HepG2 (cell line): Measurements from ENCODE around the gene PLA2G4B. TPM values are rescaled to one million over a fixed set of nuclear protein-coding genes. Genes with fewer than 3 reads are reported as not detected.

Source experiments
- ATAC-seq: fragments of 200-7000 bp; cut with Tn5 transposase; 3 replicates; pipeline ENCODE4 v1.9.1; 2020; ENCODE audit warnings: mild to moderate bottlenecking, moderate library complexity
- BruUV-seq: library from RNA; stranded (reverse); fragments of 400-500 nt; replicated peaks from 2 replicates; lab custom pipeline; 2021; lab: Mats Ljungman, UMichigan
- CTCF ChIA-PET: fragments of 300-600 bp; formaldehyde crosslinking; extraction: SDS; loops from one replicate; lab custom pipeline; 2021; ENCODE audit warnings: low total read pairs, inconsistent platforms, low intra/inter-chr PET ratio; lab: Yijun Ruan, JAX
- POLR2A ChIA-PET: fragments of 350-600 bp; sonication (Branson Sonifier 250); formaldehyde crosslinking; loops from one replicate; lab custom pipeline; 2020; ENCODE audit warnings: antibody characterized with exemption, inconsistent platforms; lab: Yijun Ruan, JAX
- DNase-seq: peaks from one replicate; pipeline ENCODE4 v3.0.0-alpha.2; 2015; ENCODE audit warnings: low spot score
- FAIRE-seq: peaks from 3 replicates; lab custom pipeline; 2011; peaks lifted over from hg19 to GRCh38; lab: Jason Lieb, UNC
- H2AFZ ChIP-seq: one replicate; pipeline ENCODE4 v1.6.1; 2011; ENCODE audit warnings: low read length, inconsistent platforms
- H3K27ac ChIP-seq: fragments of 300-600 bp; 3 replicates; pipeline ENCODE4 v1.8.0; 2011; ENCODE audit warnings: mixed run types, mild to moderate bottlenecking, mixed read lengths, low read length, inconsistent platforms; ENCODE audit not compliant: insufficient read depth; ENCODE audit errors: extremely low read length
- H3K27me3 ChIP-seq, 2 experiments: fragments of 200-600 bp in 1 of 2; 2 replicates in 1 of 2; 3 replicates in 1 of 2; pipeline versions ENCODE4 v1.6.0 to v1.8.0; 2011; ENCODE audit warnings: low read length in 2 of 2, mild to moderate bottlenecking in 2 of 2, moderate library complexity in 2 of 2, inconsistent platforms in 1 of 2; ENCODE audit not compliant: insufficient read depth in 2 of 2, control insufficient read depth in 1 of 2
- H3K36me3 ChIP-seq, 2 experiments: fragments of 200-600 bp in 1 of 2; replicated peaks in 1 of 2; 2 replicates in 1 of 2; 3 replicates in 1 of 2; pipeline versions ENCODE4 v1.5.1 to v1.8.0; 2011; ENCODE audit warnings: low read length in 2 of 2, inconsistent platforms in 1 of 2; ENCODE audit not compliant: insufficient read depth in 2 of 2, control insufficient read depth in 1 of 2
- H3K4me1 ChIP-seq: 2 replicates; pipeline ENCODE4 v1.5.1; 2012; ENCODE audit warnings: low read length, inconsistent platforms; ENCODE audit not compliant: insufficient read depth
- H3K4me2 ChIP-seq: 2 replicates; pipeline ENCODE4 v1.6.0; 2011; ENCODE audit warnings: low read depth, low read length, inconsistent platforms
- H3K4me3 ChIP-seq, 3 experiments: fragments of 200-600 bp in 1 of 3; sonication (generic), shearing (Covaris generic) in 1 of 3; replicated peaks in 1 of 3; 2 replicates each; pipeline ENCODE4 v1.5.1; 2011 to 2016; ENCODE audit warnings: low read length in 3 of 3, inconsistent platforms in 2 of 3, low read depth in 2 of 3, mild to moderate bottlenecking in 2 of 3, control low read depth in 1 of 3, mixed read lengths in 1 of 3; ENCODE audit not compliant: insufficient read depth in 1 of 3
- H3K79me2 ChIP-seq: one replicate; pipeline ENCODE4 v1.6.1; 2011; ENCODE audit warnings: low read length, inconsistent platforms; ENCODE audit not compliant: insufficient read depth
- H3K9ac ChIP-seq: 2 replicates; pipeline ENCODE4 v1.6.0; 2011; ENCODE audit warnings: mild to moderate bottlenecking, low read depth, low read length, inconsistent platforms; ENCODE audit not compliant: insufficient read depth
- H3K9me3 ChIP-seq: 2 replicates; pipeline ENCODE4 v1.5.1; 2012; ENCODE audit warnings: mild to moderate bottlenecking, low read length
- H4K20me1 ChIP-seq: 2 replicates; pipeline ENCODE4 v1.6.0; 2011; ENCODE audit warnings: inconsistent platforms, mild to moderate bottlenecking, low read length, moderate library complexity; ENCODE audit not compliant: insufficient read depth
- BORCS8-MEF2B ChIP-seq: sonication (generic); formaldehyde crosslinking; IDR thresholded peaks from 2 replicates; pipeline ENCODE4 v1.8.0; 2022; ENCODE audit warnings: mild to moderate bottlenecking, missing genetic modification reagents
- GATAD1 ChIP-seq: IDR thresholded peaks from 2 replicates; pipeline ENCODE4 v1.6.1; 2016; ENCODE audit warnings: missing genetic modification reagents, missing compliant biosample characterization
- SIX4 ChIP-seq: sonication (generic); formaldehyde crosslinking; IDR thresholded peaks from 2 replicates; pipeline ENCODE4 v1.4.0; 2020; ENCODE audit warnings: missing genetic modification reagents
- TP53 ChIP-seq: sonication (generic); formaldehyde crosslinking; conservative IDR thresholded peaks from 2 replicates; pipeline ENCODE4 v1.4.0; 2020; ENCODE audit warnings: missing genetic modification reagents
- ZFP1 ChIP-seq: IDR thresholded peaks from 2 replicates; pipeline ENCODE4 v1.6.1; 2016
- ZNF17 ChIP-seq: sonication (generic); formaldehyde crosslinking; IDR thresholded peaks from 2 replicates; pipeline ENCODE4 v1.5.0; 2020; ENCODE audit warnings: mild to moderate bottlenecking, missing genetic modification reagents
- ZNF274 ChIP-seq: sonication (generic); formaldehyde crosslinking; IDR thresholded peaks from 2 replicates; pipeline ENCODE4 v1.5.1; 2020; ENCODE audit warnings: mild to moderate bottlenecking, missing genetic modification reagents
- ZNF329 ChIP-seq: sonication (generic); formaldehyde crosslinking; IDR thresholded peaks from 2 replicates; pipeline ENCODE4 v1.9.0; 2021; ENCODE audit warnings: low read depth, mild to moderate bottlenecking, missing genetic modification reagents
- ZNF34 ChIP-seq: sonication (generic); formaldehyde crosslinking; IDR thresholded peaks from 2 replicates; pipeline ENCODE4 v1.4.0; 2020; ENCODE audit warnings: mild to moderate bottlenecking, missing genetic modification reagents, borderline replicate concordance
- ZNF446 ChIP-seq: sonication (generic); formaldehyde crosslinking; IDR thresholded peaks from 2 replicates; pipeline ENCODE4 v1.5.0; 2020; ENCODE audit warnings: mild to moderate bottlenecking, missing genetic modification reagents
- ZNF790 ChIP-seq: sonication (generic); formaldehyde crosslinking; IDR thresholded peaks from 2 replicates; pipeline ENCODE4 v1.8.0; 2022; ENCODE audit warnings: missing genetic modification reagents, mild to moderate bottlenecking, borderline replicate concordance
- ZSCAN22 ChIP-seq: sonication (generic); formaldehyde crosslinking; IDR thresholded peaks from 2 replicates; pipeline ENCODE4 v1.4.0; 2020; ENCODE audit warnings: mild to moderate bottlenecking, missing genetic modification reagents
- WGBS: methylation state at CpG from one replicate; pipeline ENCODE4 v1.1.6; 2017; ENCODE audit warnings: low lambda C conversion rate; 5-methylcytosine and 5-hydroxymethylcytosine counted together
- in situ Hi-C: cut with HindIII; loops from 2 replicates; pipeline ENCODE4 v1.10.0; 2017; ENCODE audit warnings: low pct_unique_long_range_greater_than_20kb; ENCODE audit not compliant: extremely low pct_ligation_motif_present
- intact Hi-C: fragments of 100-400 bp; cut with micrococcal nuclease; formaldehyde crosslinking; loops from one replicate; pipeline ENCODE4 v1.10.0; 2022; ENCODE audit not compliant: unreplicated experiment
- polyA plus RNA-seq, 8 experiments: library from polyadenylated mRNA; depleted of rRNA in 3 of 8; stranded (reverse) in 7 of 8; unstranded in 1 of 8; fragments of >200 nt; fragmentation: Illumina TruSeq in 4 of 8; extraction: Trizol in 4 of 8; gene quantifications; 2 replicates each; pipeline versions ENCODE4 v1.2.1 to v1.2.3, GENCODE V29; 2011 to 2016; ENCODE audit warnings: low read depth in 4 of 8, missing spikeins in 1 of 8, mixed read lengths in 1 of 8; ENCODE audit not compliant: insufficient read depth in 1 of 8
- total RNA-seq, 5 experiments: library from RNA; depleted of rRNA; stranded (reverse); fragments of >200 nt; fragmentation: Illumina TruSeq; extraction: Trizol; gene quantifications; 2 replicates each; pipeline ENCODE4 v1.2.3, GENCODE V29; 2016; ENCODE audit warnings: low read depth in 1 of 5
- TF ChIP-seq, protein P1 (sequence below): sonication (generic); formaldehyde crosslinking; IDR thresholded peaks from 2 replicates; pipeline ENCODE4 v1.4.0; 2020; ENCODE audit warnings: mild to moderate bottlenecking, missing genetic modification reagents
- TF ChIP-seq, protein P2 (sequence below): sonication (generic); formaldehyde crosslinking; IDR thresholded peaks from 2 replicates; pipeline ENCODE4 v1.8.0; 2022; ENCODE audit warnings: mild to moderate bottlenecking, missing genetic modification reagents, moderate library complexity

Gene PLA2G4B
- total and polyA plus RNA-seq, 2 of the 13 experiments (the other 11 are each of a cell fraction or from before 2014, with no cell fraction given): 5.1 to 8.0 TPM

- POLR2A ChIA-PET: no interaction called here
- no TSS peak for BruUV-seq
- Histone ChIP-seq H3K4me3 (no peak overlapping the region), H3K36me3 (no peaks in the 10 kb centered on the region), H3K27ac (no peak overlapping the region), H3K9me3 (no peaks in the 10 kb centered on the region), H3K27me3 (peaks cover 10 to 33% of the 10 kb centered on the region in 2 experiments; a peak in 4 of 5 replicates), H3K79me2 (no peaks in the 10 kb centered on the region), H3K4me1 (peaks cover 12% of the 10 kb centered on the region), H4K20me1 (no peaks in the 10 kb centered on the region; the same call in 1 of the 2 replicates), H3K4me2 (no peak overlapping the region), H2AFZ (no peak overlapping the region), H3K9ac (no peak overlapping the region)
- TF ChIP-seq TP53 (CRISPR knock-in tag): no peak
- no peak for TF ChIP-seq ZNF329 (CRISPR knock-in tag)
- DNase-seq (no peak), FAIRE-seq (no peak), ATAC-seq (no peak)
- intact Hi-C loops: no loop called here
- 60% methylated on average over 1 of the region's 10 CpGs for WGBS
- CTCF ChIA-PET: no interaction called here
- in situ Hi-C loops: no loop called here
Measured at GRCh38 chr15:41853831-41854230, 15.2 kb downstream of the PLA2G4B start.

DNA sequence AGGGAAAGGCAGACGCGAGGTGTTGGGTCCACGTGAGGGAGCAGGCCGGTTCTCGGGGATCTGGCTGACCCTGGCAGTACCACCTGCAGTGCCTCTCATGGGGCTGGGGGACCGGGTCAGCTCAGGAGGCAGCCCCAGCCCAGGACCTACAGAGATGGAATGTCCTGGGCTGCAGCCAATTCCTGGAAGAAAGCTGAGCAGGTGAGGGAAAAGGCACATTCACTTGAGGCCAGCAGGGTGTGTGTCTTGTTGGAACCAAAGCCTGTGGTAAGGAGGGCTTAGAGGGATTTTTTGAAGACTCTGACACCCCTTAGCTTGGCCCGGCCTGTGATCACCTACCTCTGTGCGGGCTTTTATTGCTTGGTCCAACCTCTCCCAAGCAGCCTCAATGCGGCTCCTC is 15.8 kb downstream of the PLA2G4B start:
- in situ Hi-C loops: no loop called here
- Histone ChIP-seq H3K4me2 (no peak overlapping the region), H3K27ac (no peak overlapping the region), H3K79me2 (no peaks in the 10 kb centered on the region), H3K36me3 (no peaks in the 10 kb centered on the region), H3K4me1 (peaks cover 17% of the 10 kb centered on the region), H2AFZ (no peak overlapping the region), H3K27me3 (peaks cover 10 to 35% of the 10 kb centered on the region in 2 experiments; a peak in 4 of 5 replicates), H3K4me3 (no peak overlapping the region), H4K20me1 (no peaks in the 10 kb centered on the region; the same call in 1 of the 2 replicates), H3K9me3 (no peaks in the 10 kb centered on the region), H3K9ac (no peak overlapping the region)
- FAIRE-seq (no peak), DNase-seq (no peak), ATAC-seq (no peak)
- ChIA-PET CTCF (no interaction called here), POLR2A (no interaction called here)
- BruUV-seq: no TSS peak
- intact Hi-C loops: no loop called here
- WGBS: 63% methylated on average over 6 of the region's 9 CpGs
- TF ChIP-seq ZSCAN22 (no peak), ZNF17 (no peak), SIX4 (CRISPR knock-in tag) (no peak), ZNF34 (CRISPR knock-in tag) (no peak), BORCS8-MEF2B (CRISPR knock-in tag) (no peak), ZNF446 (CRISPR knock-in tag) (no peak), ZFP1 (CRISPR knock-in tag) (no peak), ZNF790 (CRISPR knock-in tag) (no peak), ZNF274 (CRISPR knock-in tag) (no peak), GATAD1 (CRISPR knock-in tag) (no peak)
- TF ChIP-seq, protein P1, sequence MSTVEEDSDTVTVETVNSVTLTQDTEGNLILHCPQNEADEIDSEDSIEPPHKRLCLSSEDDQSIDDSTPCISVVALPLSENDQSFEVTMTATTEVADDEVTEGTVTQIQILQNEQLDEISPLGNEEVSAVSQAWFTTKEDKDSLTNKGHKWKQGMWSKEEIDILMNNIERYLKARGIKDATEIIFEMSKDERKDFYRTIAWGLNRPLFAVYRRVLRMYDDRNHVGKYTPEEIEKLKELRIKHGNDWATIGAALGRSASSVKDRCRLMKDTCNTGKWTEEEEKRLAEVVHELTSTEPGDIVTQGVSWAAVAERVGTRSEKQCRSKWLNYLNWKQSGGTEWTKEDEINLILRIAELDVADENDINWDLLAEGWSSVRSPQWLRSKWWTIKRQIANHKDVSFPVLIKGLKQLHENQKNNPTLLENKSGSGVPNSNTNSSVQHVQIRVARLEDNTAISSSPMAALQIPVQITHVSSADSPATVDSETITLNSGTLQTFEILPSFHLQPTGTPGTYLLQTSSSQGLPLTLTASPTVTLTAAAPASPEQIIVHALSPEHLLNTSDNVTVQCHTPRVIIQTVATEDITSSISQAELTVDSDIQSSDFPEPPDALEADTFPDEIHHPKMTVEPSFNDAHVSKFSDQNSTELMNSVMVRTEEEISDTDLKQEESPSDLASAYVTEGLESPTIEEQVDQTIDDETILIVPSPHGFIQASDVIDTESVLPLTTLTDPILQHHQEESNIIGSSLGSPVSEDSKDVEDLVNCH (CRISPR knock-in tag): no peak
- TF ChIP-seq, protein P2, sequence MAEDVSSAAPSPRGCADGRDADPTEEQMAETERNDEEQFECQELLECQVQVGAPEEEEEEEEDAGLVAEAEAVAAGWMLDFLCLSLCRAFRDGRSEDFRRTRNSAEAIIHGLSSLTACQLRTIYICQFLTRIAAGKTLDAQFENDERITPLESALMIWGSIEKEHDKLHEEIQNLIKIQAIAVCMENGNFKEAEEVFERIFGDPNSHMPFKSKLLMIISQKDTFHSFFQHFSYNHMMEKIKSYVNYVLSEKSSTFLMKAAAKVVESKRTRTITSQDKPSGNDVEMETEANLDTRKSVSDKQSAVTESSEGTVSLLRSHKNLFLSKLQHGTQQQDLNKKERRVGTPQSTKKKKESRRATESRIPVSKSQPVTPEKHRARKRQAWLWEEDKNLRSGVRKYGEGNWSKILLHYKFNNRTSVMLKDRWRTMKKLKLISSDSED (CRISPR knock-in tag): no peak
